Measurements from ENCODE around the gene HOXA6.

HOXA6 gene

DNA sequence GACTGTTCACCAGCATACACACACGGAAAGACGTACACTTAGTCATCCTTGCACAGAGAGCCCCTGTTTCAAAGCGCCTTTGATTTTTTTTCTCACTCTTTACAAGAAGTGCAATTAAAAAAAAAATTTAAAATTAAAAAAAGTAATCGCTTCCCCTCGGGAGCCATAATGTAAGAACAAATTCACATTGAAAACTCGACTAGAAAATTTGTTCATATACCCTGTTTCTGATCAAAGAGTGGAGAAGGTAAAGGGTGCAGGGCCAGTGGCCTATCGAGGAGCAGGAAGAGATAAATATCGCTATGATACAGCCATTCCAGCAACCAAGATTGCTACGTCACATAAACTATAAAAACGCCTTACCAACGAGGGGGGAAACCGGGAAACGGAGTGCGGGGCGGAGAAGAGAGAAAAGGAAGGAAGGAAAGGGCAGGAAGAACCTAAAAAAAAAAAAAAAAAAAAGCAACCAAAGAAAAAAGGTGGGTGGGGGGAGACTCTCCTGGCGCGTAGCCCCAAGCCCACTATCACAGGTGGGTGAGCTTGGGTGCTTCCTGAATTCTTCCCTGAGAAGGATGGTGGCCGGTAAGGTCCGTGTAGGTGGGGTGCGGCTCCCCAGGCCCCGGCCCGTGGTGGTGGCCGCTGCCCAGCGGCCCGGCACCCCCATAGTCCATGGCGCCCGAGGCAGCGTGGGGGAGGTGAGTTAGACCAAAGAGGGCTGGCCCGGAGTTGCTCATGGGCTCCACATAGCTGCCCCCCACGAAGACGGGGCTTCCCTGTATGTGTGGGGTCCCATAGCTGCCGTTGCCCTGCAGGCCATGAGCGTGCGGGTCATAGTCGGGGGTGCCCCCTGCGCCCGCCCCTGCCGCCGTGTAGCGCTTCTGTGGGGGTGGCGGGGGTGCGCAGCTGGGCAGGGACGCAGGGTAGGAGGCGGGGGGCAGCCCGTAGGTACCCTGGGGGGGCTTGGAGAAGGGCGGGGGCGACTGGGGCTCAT is 39.9 kb downstream of the HOXA6 start:
- DNase-seq (ENCODE audit: low spot score), result no peak

DNA sequence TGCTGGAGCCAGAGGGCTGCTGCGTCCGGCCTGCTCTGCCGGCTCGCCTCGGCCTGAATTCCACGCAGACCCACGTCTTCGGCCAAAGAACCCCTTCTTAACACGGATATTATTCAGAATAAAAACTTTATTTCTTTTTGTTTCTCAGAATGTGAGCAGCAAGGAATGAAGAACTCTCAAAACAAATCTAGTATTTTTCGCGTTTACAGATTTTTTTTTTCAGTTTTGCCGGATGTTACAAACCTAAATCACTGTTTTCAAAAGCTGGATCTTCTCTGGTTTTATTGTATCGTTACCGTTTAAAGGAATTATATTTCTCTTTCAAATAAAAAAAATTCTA is 40.7 kb downstream of the HOXA6 start:
- no peak for DNase-seq (ENCODE audit: low spot score)

DNA sequence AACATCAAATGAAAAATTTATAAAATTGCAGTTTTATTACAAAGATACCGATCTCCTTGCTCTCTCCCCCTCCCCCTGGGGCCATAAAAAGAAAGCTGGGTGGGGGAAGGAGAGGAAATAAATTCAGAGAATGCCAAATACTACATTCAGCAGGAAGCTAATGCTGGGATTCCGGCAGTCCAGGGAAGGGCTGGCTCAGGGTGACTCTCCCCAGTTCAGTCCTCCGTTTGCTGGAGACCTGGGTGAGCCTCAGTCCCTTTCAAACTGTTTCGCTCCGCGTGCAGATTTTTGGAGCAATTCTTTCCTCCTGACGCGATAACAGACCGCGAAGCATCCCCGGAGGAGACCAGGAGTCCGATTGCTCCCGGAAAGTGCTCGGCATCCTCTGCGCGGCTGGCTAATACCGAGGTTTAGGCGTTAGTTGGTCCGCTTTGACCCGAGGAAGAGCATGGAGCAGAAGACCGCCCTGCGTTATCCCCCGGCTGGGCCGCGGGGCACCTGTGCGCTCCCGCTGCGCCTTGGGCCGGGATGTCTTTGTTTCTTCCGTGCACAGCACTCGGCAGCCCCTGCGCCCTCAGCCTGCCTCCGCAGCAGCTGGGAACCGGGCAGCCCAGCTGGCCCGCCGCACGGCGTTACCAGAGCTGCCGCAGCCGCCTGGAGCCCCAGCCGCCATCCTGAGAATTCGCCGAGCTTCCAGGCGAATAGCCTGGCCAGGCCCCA is 41.2 kb downstream of the HOXA6 start:
- DNase-seq (ENCODE audit: low spot score), result no peak

DNA sequence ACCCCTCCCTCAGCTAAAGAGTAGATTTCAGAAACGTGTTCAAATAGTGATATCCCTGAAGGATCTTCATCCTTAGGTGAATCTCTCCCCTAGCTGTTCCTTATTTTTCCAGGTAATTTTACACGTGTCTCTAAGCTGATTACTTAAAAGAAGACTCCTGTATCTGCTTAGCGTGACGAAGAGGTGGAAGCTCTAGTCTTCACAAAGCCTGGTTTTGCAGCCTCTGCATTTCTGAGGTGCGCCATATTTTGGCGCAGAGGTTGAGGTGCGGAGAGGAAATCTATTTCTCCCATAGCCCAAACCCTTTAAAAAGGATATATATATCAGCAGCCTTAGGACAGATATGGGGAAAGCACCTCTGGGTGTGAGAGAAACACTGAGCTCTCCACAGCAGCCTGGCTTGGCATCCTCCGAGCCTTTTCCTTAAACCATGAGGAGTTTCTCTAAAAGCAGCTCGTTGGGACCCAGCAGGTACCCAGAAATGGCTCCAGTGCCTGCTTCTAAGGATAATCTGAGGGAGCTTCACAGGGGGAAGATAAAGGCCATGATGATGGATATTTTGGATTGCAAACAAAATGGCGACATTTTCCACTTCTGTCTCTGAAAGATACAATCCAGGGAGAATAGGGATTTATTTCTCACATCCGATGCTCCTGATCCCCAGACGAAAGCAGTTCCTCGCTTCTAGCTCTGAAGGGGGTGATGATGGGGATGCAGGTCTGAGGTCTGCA is 42.1 kb downstream of the HOXA6 start:
- DNase-seq (ENCODE audit: low spot score), result no peak

DNA sequence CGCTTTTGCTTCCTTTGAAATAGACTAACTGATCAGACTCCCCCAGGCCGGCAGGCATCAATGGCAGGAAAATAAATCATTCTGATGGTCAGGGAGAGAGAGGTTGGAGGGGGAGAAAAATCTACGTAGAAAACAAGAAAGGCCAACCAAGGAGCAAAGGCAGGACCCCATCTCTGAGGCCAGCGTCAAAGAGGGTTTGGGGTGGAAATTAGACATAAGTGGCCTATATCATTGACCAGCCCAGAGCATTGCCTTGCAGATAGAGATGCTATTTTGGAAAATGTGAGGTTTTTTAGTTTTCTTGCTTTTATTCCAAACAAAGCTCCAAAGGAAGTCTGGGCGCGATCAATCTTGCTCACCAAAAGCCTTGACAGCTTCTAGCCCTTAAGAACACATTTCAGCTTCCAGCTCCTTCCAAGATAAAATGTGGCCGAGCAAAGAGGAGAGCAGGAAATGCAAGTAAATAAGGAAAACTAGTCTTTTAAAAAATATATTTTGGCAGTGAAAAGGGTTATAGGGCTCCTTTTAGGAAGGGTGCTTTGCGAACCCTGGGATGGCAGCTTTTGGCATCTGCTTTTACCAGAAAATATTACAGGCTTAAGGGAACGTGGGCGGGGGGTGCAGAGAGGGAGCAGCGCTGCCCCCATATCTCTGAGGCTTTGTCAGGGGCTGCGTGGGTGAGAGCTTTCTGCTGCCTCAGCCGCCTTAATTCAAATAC is 43.1 kb downstream of the HOXA6 start:
- DNase-seq (ENCODE audit: low spot score), result no peak

DNA sequence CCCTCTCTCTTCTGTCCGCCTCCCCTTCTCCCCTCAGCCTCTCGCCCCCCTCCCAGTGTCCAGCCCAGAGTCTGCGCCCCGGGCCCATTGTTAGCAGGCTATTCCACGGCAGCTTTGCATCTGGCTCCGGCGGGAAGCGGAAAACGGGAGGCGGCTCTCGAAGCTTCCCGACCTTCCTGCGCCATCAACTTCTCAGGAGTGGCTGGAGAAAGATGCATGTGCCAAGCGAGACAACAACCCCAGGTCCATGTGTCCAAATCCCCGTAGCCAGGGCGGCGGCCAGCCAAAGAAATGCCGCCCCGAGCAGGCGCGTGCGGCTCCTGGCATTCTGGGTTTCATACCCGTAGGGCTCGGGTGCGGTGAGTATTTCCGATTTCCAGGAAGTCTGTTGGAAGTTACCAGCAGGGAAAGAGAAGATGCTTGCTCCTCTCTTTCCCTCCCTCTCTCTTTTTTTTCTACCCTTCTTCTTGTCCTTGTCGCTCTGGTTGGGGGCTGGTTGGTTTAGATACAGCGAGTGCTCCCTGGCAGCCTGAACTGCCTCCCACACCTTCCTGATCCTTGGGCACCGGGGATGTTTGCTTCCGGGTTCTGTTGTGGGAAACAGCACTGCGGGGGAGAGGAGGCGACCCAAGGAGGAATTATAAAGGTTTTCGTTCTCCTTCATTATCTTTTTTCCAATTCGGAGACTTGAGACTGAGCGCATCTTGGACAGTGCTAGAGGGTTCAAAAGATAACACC is 43.9 kb downstream of the HOXA6 start:
- DNase-seq (ENCODE audit: low spot score), result no peak

DNA sequence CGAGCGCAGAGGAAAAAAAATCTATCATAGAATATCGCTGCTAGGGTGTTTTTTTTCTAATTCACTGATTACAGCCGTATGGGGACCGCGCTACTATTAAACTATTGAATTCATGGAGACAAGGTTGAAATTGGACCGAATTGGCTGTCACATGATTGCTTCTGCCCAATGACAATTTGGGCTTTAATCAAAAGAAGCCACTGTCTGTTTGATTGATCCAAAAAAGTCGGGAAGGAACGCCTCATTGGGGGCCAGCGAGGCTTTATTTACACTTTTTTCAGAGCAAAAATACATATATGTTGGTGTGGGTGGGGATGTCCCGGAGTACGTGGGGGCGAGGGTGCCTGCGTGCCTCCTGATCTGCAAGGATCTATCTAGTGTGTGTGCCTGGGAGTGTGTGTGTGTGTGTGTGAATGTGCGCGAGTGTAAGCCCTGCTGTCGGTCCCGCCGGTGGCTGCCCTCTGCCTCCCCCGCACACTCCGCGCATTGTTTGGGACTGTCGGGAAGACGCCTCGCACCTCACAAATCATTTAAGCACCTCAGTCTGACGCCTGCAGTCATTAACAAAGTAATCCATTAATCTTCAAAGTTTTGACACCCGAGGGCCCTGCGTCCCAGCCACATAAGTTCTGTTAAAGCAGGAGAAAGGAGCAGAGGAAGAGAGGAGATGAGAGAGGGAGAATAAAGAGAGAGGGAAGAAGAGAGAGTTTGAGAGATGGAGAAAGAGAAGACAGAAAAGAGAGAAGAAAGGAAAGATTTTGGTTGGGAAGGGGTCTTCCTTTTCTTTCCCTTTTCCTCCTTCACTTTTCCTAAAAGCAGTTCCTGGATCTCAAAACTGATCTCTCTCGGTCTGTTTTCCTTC is 44.8 kb downstream of the HOXA6 start, which contains the start of gene HOXA2:
TSS of gene HOXA2 (minus strand) at position 103 of the 862 bp plus-strand sequence. CDS start 183 bp downstream, outside the sequence.
- no peak for DNase-seq (ENCODE audit: low spot score)

DNA sequence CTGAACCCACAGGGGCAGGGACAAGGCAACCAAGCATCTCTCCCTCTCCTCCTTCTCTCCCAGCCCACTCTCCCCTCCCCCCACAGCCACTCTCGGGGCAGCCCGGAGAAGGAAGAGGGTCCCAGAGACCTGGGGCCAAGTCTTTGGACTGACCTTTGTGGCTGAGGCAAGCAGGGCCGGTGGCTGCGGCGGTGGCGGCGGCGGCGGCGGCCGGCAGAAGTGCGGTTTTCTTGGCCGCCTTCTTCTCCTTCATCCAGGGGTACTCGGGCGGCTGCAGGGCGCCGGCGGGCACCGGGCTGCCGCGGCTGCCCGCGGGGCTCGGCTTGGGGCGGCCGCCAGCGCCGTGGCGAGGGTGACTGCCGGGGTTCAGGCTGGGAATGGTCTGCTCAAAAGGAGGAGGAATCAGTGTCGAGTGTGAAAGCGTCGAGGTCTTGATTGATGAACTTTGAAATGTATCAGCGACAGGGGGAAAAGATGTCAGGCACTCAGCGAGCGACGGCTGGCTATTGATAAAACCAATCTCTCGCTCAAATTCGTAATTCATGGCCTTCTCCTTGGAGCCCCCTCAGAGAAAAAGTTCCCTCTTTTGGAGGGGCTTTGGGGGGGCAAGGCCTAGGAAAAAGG is 45.5 kb downstream of the HOXA6 start:
- DNase-seq (ENCODE audit: low spot score), result no peak

DNA sequence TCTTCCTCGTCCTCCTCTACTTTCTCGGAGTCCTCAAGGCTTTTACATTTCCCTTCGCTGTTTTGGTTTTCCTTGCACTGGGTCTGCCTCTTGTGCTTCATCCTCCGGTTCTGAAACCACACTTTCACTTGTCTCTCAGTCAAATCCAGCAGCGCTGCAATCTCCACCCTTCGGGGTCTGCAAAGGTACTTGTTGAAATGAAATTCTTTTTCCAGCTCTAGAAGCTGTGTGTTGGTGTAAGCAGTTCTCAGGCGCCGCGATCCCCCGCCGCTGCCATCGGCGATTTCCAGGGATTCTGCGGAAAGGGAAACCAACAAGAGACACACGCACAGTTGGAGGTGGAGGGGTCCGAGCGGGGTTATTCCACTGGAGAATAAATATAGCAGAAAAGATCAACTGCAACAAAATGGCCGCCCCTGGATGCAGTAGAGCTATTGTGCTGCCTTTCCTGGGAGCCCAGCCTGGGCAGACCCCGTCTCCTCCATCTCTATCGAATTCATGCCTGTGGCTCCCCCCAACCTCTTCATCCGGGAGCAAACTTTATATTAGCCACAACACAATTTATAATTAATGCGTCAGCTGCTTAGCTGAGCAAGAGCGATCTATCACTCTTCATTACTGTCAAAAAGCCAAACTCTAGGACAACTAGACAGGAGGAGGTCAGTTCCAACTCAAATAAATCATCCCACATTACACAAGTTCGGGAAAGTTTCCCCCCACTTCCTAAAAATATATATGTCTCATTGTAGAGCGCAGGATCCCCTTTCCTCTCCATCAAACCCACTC is 46.2 kb downstream of the HOXA6 start:
- no peak for DNase-seq (ENCODE audit: low spot score)

DNA sequence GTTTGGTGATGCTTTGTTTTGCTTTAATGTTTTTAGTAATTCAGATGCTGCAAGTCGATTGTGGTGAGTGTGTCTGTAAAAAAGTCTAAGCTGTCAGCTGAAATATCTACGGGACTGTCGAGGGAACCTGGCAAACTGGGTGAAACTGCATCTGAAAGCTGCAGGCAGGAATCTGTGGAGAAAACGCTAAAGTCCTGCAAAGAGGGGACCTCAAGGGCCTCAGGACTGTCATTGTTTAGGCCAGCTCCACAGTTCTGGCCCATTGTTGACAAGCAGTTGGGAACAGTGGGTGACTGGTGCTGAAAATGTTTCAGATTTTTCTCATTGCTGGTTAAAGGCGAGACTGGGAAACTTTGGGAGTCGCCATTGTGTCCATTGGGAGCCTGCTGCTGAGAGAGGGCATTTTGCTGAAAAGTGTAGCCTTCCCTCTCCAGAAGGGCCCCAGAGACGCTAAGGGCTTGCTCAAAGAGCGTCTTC is 46.8 kb downstream of the HOXA6 start:
- DNase-seq (ENCODE audit: low spot score), result no peak

DNA sequence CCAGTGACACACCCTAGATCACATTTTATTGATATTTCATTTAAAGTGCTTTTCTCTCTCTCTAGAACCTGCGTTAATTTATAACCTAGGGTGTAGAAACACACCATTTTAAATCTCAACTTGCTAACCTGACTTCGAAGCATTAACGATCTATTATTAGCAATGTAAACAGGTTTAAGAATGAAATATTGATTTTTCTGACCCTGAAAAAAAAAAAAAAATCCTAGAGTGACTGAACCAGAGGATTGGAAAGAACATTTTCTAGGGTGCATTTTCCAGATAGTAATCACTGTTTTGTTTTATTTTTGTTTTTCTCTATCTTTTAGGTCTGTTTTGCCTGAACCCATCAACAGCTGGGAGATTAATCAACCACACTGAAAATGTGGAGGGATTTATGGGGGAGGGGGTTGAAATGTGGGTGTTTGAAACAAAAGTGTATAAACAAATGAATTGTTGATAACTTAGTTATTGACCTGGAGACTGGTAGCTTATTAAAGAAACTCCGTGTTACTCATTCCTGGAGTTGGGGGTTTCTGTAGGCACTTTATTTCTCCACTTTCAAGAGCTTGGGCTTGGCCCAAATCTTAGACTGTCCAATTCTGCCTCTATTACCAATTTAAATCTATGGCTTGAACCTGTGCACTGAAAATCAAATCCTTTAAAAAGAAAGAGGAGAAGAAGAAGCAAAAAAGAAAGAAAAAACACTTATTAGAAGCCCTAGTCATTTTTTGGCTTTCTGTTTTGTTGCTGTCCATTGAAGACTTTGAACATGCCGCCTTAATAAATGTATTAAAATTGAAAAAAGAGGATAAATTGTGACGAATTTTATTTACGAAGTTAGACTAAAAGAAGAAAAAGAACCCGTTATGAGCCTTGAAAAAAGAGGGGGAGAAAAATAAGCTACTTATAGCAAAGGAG is 47.9 kb downstream of the HOXA6 start:
- DNase-seq (ENCODE audit: low spot score), result no peak

DNA sequence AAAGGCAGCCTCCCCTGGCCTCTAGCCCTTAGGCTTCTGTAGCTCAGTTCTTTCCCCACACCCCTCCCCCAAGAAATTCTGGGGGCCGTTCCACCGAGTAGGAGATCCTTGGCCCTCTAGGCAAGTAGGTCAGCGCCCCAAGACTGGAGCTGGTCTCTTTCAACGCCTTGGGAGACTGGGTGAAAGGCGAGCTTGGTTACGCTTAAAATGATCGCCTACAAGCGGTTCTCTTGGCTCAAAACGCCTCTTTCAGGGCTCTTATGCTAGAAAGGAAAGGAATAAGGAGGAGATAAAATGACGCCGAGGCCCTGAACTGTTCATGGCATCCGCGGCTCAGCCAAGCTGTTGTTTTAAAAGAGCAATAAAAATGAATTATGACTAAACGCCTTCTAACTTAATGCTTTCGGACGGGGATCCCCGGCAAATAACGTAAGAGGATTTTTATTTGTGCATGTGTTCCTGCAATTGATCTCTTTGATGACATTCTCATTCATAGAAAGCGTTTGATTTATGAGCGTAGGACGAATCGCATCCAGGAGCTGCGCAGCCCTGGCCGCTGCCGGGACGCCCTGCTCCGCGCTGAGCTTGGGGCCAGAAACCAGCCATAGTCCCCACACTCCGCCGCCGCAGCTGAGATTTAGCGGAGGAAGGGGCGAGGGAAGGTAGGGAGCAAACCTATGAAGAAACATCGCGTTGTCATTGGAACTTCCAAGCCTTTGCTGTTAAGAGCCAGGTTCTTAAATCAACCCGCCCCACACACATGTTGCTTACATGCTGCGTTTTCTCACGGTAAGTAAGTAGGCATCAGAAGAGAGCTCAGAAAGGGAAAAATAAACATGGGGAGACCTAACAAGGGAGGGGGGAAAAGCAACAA is 48.8 kb downstream of the HOXA6 start:
- no peak for DNase-seq (ENCODE audit: low spot score)

DNA sequence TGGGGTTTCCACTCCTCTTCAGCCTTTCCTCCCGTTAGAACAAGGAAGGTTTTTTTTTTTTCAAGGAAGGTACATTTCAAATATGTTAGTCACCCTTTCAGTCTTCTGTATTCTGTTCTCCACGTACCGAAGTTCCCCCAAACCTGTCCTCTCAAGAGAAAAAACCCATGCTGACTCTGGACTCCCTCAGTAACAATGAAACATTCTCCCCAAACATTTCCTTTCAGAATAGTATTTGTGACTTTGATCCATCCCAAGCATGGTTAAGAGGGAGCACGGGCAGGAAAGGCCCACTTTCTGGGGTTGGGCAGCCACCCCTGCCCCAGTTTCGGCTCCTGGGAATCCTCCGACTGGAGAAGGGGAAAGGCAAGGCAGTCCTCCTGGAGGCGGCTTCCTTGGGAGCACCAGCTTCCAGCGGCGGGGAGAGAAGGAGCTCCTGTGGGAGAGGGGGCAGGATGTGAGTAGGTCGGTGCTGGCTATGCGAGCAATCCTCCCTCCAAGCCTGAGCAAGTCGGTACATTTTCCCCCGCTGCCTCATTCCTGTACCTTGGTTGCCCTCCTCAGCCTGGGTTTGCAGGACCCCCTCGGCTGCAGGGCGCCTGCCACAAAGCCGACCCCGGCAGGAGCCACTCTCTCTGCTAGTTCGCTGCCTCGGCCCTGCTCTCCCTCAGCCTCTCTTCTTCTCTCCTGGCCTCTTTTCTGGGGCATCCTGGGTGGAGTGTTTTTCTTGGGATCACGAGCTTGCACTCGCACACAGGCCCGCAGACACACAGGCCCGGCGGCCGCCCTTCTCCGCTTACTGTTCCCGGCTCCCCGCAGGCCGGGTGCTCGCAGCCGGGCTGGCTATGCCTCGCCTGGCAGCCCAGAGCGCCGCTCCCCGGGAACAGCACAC is 49.6 kb downstream of the HOXA6 start:
- no peak for DNase-seq (ENCODE audit: low spot score)

DNA sequence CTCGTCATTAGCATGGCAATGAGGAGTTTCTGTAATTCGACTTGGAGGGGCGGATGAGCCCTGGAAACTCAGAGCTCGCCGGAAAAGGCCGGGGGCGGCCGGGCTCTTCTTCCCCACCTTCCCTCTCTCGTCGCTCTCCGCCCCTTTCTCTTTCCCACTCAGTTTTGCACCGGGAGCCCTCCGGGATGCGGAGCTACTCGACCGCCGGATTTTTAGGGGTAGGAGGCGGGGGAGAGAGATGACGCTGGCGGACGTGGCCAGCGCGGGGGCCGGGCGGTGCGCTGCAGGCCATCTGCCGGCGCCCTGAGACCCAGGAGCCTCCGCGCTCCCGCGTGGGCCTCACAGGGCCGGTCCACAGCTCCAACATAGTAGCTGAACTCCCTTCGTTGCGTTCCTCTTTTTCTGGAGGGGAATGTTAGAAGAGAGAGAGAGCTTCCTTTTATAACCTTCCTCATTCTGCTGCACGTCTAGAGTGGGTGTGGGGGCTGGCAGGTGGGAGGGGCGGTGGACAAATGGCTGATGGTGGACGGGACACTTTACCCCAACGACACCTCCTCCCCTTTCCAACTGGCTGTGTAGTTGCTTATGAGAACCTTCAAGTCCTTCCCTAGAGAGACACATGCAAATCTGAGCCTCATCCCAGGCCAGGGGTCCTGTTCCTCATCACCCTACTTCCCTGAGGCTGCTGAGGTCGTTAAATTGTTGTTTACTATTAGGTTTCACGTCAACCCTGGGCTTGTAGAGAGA is 50.6 kb downstream of the HOXA6 start:
- no peak for DNase-seq (ENCODE audit: low spot score)

All from hematopoietic multipotent progenitor cell treated with erythropoietin and hydrocortisone succinate and interleukin-3 and kit ligand, for 15 days (in vitro differentiated cells).